ENCODE measurements around the gene EGFLAM. TPM values are rescaled to one million over a fixed set of nuclear protein-coding genes. Genes with fewer than 3 reads are reported as not detected.

Gene EGFLAM
- total and polyA plus RNA-seq, 10 of the 15 experiments (the other 5 are each of a cell fraction or from before 2014, with no cell fraction given) = 0.37 TPM; not detected in 9

- ChIA-PET POLR2A (no interaction called here), CTCF (no interaction called here), SMC1A (ENCODE audit: uncharacterized antibody, unreplicated experiment) (no interaction called here), RAD21 (ENCODE audit: unreplicated experiment) (no interaction called here)
- ATAC-seq = no peak
- Histone ChIP-seq H3K36me3 (ENCODE audit: control insufficient read depth in 2 of 2, insufficient read depth in 2 of 2, low read length in 1 of 2) (no peaks in the 10 kb centered on the region), H3K4me1 (ENCODE audit: control insufficient read depth, insufficient read depth, low read length) (no peaks in the 10 kb centered on the region), H4K20me1 (ENCODE audit: control insufficient read depth, insufficient read depth) (no peaks in the 10 kb centered on the region), H3K79me2 (ENCODE audit: control insufficient read depth, insufficient read depth, low read length) (no peaks in the 10 kb centered on the region), H3K27ac (ENCODE audit: control insufficient read depth, insufficient read depth) (no peak overlapping the region), H3K27me3 (replicated peaks in 1 of 2; ENCODE audit: control insufficient read depth in 2 of 2, insufficient read depth in 2 of 2, low read length in 1 of 2) (no peaks in the 10 kb centered on the region), H3K4me2 (ENCODE audit: control insufficient read depth, insufficient read depth) (no peak overlapping the region), H3K4me3 (no peak overlapping the region), H3K9me3 (replicated peaks; ENCODE audit: control insufficient read depth, insufficient read depth, low read length) (no peaks in the 10 kb centered on the region), H3K9ac (ENCODE audit: control insufficient read depth, insufficient read depth, low read length) (no peak overlapping the region), H2AFZ (ENCODE audit: control insufficient read depth, low read depth, low read length) (no peak overlapping the region)
- in situ Hi-C loops (cut with MboI) = no loop called here
- WGBS (ENCODE audit: insufficient coverage, insufficient replicate concordance, low lambda C conversion rate, missing lambda C conversion rate) = 33% methylated on average over 8 of the region's 8 CpGs
- TF ChIP-seq GABPA (IDR thresholded peaks at IDR 0.05; ENCODE audit: low read depth) (no peak), ATF2 (IDR thresholded peaks at IDR 0.05; ENCODE audit: low read length) (no peak), E4F1 (IDR thresholded peaks at IDR 0.05; ENCODE audit: borderline replicate concordance, partially characterized antibody) (no peak)
- DNase-seq (ENCODE audit: low read depth, low spot score) = no peak
- no peak for FAIRE-seq
- BruUV-seq (replicated peaks) = no TSS peak
- intact Hi-C loops (cut with micrococcal nuclease; ENCODE audit: unreplicated experiment) = no loop called here
Measured at GRCh38 chr5:38290028-38290653, 31.8 kb downstream of the EGFLAM start.

All from GM12878 (cell line).